H1 (cell line): ENCODE measurements around the gene SLC2A13. TPM values are rescaled to one million over a fixed set of nuclear protein-coding genes. Genes with fewer than 3 reads are reported as not detected.

Experiments
- CTCF ChIA-PET: fragments of 300-600 bp; sonication (Branson Sonifier 250); formaldehyde crosslinking; loops from one replicate; lab custom pipeline; 2021; ENCODE audit not compliant: partially characterized antibody; lab: Charles Lee
- POLR2A ChIA-PET: fragments of 300-600 bp; sonication (Branson Sonifier 250); formaldehyde crosslinking; loops from one replicate; lab custom pipeline; 2021; ENCODE audit warnings: inconsistent platforms; ENCODE audit not compliant: partially characterized antibody; lab: Charles Lee
- DNase-seq, 2 experiments: peaks; one replicate each; pipeline versions ENCODE4 v3.0.0 to v3.0.0-alpha.2; 2010 to 2022; ENCODE audit warnings: low spot score in 2 of 2, low read depth in 1 of 2, mixed read lengths in 1 of 2
- FAIRE-seq: peaks from 2 replicates; lab custom pipeline; 2011; peaks lifted over from hg19 to GRCh38; lab: Jason Lieb, UNC
- H2AFZ ChIP-seq: 2 replicates; pipeline ENCODE4 v1.8.1; 2012; ENCODE audit warnings: low read length, inconsistent platforms
- H2AK5ac ChIP-seq: 2 replicates; pipeline ENCODE4 v1.6.1; 2013; ENCODE audit warnings: low read depth, low read length
- H2BK120ac ChIP-seq: replicated peaks from 2 replicates; pipeline ENCODE3; 2013; ENCODE audit warnings: low read depth, low read length, inconsistent platforms
- H2BK12ac ChIP-seq: 2 replicates; pipeline ENCODE4 v1.6.1; 2013; ENCODE audit warnings: low read depth, low read length
- H2BK15ac ChIP-seq: 2 replicates; pipeline ENCODE4 v1.6.1; 2013; ENCODE audit warnings: low read length
- H2BK20ac ChIP-seq: 2 replicates; pipeline ENCODE4 v1.6.1; 2013; ENCODE audit warnings: low read length
- H2BK5ac ChIP-seq: 2 replicates; pipeline ENCODE4 v1.6.1; 2013; ENCODE audit warnings: low read depth, low read length
- H3K14ac ChIP-seq: 2 replicates; pipeline ENCODE4 v1.6.1; 2013; ENCODE audit warnings: inconsistent platforms; ENCODE audit not compliant: insufficient read length
- H3K18ac ChIP-seq: 2 replicates; pipeline ENCODE4 v1.6.1; 2013; ENCODE audit warnings: low read length; ENCODE audit errors: extremely low read depth
- H3K23ac ChIP-seq: 2 replicates; pipeline ENCODE4 v1.6.1; 2013; ENCODE audit warnings: inconsistent platforms; ENCODE audit not compliant: insufficient read length
- H3K23me2 ChIP-seq: 2 replicates; pipeline ENCODE4 v1.6.1; 2013; ENCODE audit warnings: low read depth, low read length
- H3K27ac ChIP-seq: 2 replicates; pipeline ENCODE4 v1.6.1; 2011; ENCODE audit warnings: low read depth, low read length, inconsistent platforms
- H3K27me3 ChIP-seq, 4 experiments: replicated peaks in 1 of 4; 1 replicate in 1 of 4; 2 replicates in 3 of 4; pipeline versions ENCODE4 v1.6.1 to v1.8.1; 2011 to 2013; ENCODE audit warnings: low read length in 3 of 4, mild to moderate bottlenecking in 3 of 4, inconsistent platforms in 2 of 4, mixed read lengths in 2 of 4, moderate library complexity in 1 of 4; ENCODE audit not compliant: control insufficient read depth in 3 of 4, insufficient read depth in 3 of 4; ENCODE audit errors: extremely low read depth in 1 of 4
- H3K36me3 ChIP-seq, 4 experiments: 2 replicates each; pipeline versions ENCODE4 v1.6.1 to v1.8.1; 2011 to 2013; ENCODE audit warnings: mild to moderate bottlenecking in 4 of 4, low read length in 3 of 4, moderate library complexity in 2 of 4, control low read depth in 1 of 4, inconsistent platforms in 1 of 4; ENCODE audit not compliant: insufficient read depth in 4 of 4, control insufficient read depth in 2 of 4
- H3K4ac ChIP-seq: replicated peaks from 2 replicates; pipeline ENCODE3; 2013; ENCODE audit warnings: low read length, low read depth, mixed read lengths, inconsistent platforms; ENCODE audit not compliant: insufficient read length
- H3K4me1 ChIP-seq, 4 experiments: replicated peaks in 1 of 4; 1 replicate in 1 of 4; 2 replicates in 3 of 4; pipeline versions ENCODE4 v1.6.1 to v1.8.1; 2011 to 2013; ENCODE audit warnings: low read length in 3 of 4, inconsistent platforms in 2 of 4, mixed read lengths in 1 of 4; ENCODE audit not compliant: insufficient read depth in 4 of 4, control insufficient read depth in 3 of 4
- H3K4me2 ChIP-seq, 2 experiments: 2 replicates each; pipeline versions ENCODE4 v1.6.1 to v1.8.1; 2011 to 2013; ENCODE audit warnings: low read depth in 2 of 2, low read length in 2 of 2, control low read depth in 1 of 2, inconsistent platforms in 1 of 2, mild to moderate bottlenecking in 1 of 2; ENCODE audit not compliant: insufficient read depth in 1 of 2
- H3K4me3 ChIP-seq, 4 experiments: fragments of 200-600, 300-600 bp in 1 of 4; sonication (generic), shearing (Covaris generic), sonication (Bioruptor Twin) in 1 of 4; 2 replicates each; pipeline versions ENCODE4 v1.5.1 to v1.8.1; 2011 to 2016; ENCODE audit warnings: low read length in 4 of 4, low read depth in 3 of 4, control low read depth in 2 of 4, inconsistent platforms in 2 of 4, mild to moderate bottlenecking in 2 of 4, mixed read lengths in 1 of 4, moderate library complexity in 1 of 4; ENCODE audit not compliant: insufficient read depth in 2 of 4; ENCODE audit errors: extremely low read depth in 1 of 4
- H3K56ac ChIP-seq: replicated peaks from 2 replicates; pipeline ENCODE3; 2013; ENCODE audit warnings: low read depth, mild to moderate bottlenecking, mixed read lengths, low read length, inconsistent platforms; ENCODE audit not compliant: insufficient read length
- H3K79me1 ChIP-seq: 2 replicates; pipeline ENCODE4 v1.6.1; 2013; ENCODE audit warnings: low read depth, low read length, control low read depth
- H3K79me2 ChIP-seq, 2 experiments: 2 replicates each; pipeline versions ENCODE4 v1.6.1 to v1.8.1; 2012 to 2013; ENCODE audit warnings: low read length in 2 of 2, mild to moderate bottlenecking in 2 of 2, inconsistent platforms in 1 of 2; ENCODE audit not compliant: insufficient read depth in 2 of 2, control insufficient read depth in 1 of 2
- H3K9ac ChIP-seq, 4 experiments: replicated peaks in 1 of 4; 1 replicate in 1 of 4; 2 replicates in 3 of 4; pipeline versions ENCODE4 v1.6.1 to v1.8.1; 2011 to 2013; ENCODE audit warnings: low read depth in 3 of 4, low read length in 3 of 4, control low read depth in 2 of 4, mild to moderate bottlenecking in 2 of 4, moderate library complexity in 2 of 4, inconsistent platforms in 1 of 4; ENCODE audit errors: extremely low read depth in 1 of 4
- H3K9me3 ChIP-seq, 2 experiments: 2 replicates each; pipeline versions ENCODE4 v1.6.1 to v1.8.1; 2012 to 2013; ENCODE audit warnings: mild to moderate bottlenecking in 2 of 2, moderate library complexity in 2 of 2, control low read depth in 1 of 2, inconsistent platforms in 1 of 2, low read depth in 1 of 2, low read length in 1 of 2, mixed read lengths in 1 of 2; ENCODE audit not compliant: insufficient read depth in 2 of 2
- H4K20me1 ChIP-seq, 2 experiments: replicated peaks in 1 of 2; 2 replicates each; pipeline versions ENCODE3 to v1.8.1; 2011 to 2013; ENCODE audit warnings: inconsistent platforms in 2 of 2, low read length in 2 of 2, mild to moderate bottlenecking in 1 of 2; ENCODE audit not compliant: insufficient read depth in 2 of 2, control insufficient read depth in 1 of 2
- H4K5ac ChIP-seq: 2 replicates; pipeline ENCODE4 v1.6.1; 2013; ENCODE audit warnings: low read length, low read depth, mixed read lengths, inconsistent platforms; ENCODE audit not compliant: insufficient read length
- H4K8ac ChIP-seq: 2 replicates; pipeline ENCODE4 v1.8.0; 2013; ENCODE audit warnings: mild to moderate bottlenecking, moderate library complexity, low read length, inconsistent platforms; ENCODE audit not compliant: insufficient read depth; ENCODE audit errors: extremely low read depth
- H4K91ac ChIP-seq: replicated peaks from 2 replicates; pipeline ENCODE3; 2013; ENCODE audit warnings: low read length, mixed read lengths, inconsistent platforms; ENCODE audit not compliant: insufficient read length
- CEBPB ChIP-seq: IDR thresholded peaks from 2 replicates; pipeline ENCODE4 v1.6.1; 2012; ENCODE audit warnings: low read depth, low read length
- FOSL1 ChIP-seq: IDR thresholded peaks from 2 replicates; pipeline ENCODE4 v1.6.1; 2011; ENCODE audit warnings: mild to moderate bottlenecking, low read depth, low read length, moderate library complexity; ENCODE audit not compliant: insufficient read depth
- HDAC2 ChIP-seq, 2 experiments: fragments of 300-600 bp in 1 of 2; sonication (generic) in 1 of 2; IDR thresholded peaks; 2 replicates each; pipeline ENCODE4 v1.6.1; 2011 to 2012; ENCODE audit warnings: low read depth in 2 of 2, low read length in 2 of 2, mild to moderate bottlenecking in 2 of 2, moderate library complexity in 2 of 2, borderline replicate concordance in 1 of 2, inconsistent platforms in 1 of 2
- JUND ChIP-seq: IDR thresholded peaks from 2 replicates; pipeline ENCODE4 v1.6.1; 2011; ENCODE audit warnings: mild to moderate bottlenecking, improper control_type of control experiment, low read length
- KDM5A ChIP-seq: fragments of 200-600 bp; IDR thresholded peaks from 2 replicates; pipeline ENCODE4 v1.7.1; 2012; ENCODE audit warnings: mild to moderate bottlenecking, low read length, inconsistent platforms, mixed read lengths
- PHF8 ChIP-seq: fragments of 200-600 bp; sonication (generic); conservative IDR thresholded peaks from 2 replicates; pipeline ENCODE4 v1.7.1; 2012; ENCODE audit warnings: low read depth, mild to moderate bottlenecking, inconsistent platforms, low read length, moderate library complexity
- POLR2A ChIP-seq, 2 experiments: IDR thresholded peaks; 1 replicate in 1 of 2; 2 replicates in 1 of 2; pipeline ENCODE4 v1.6.1; 2011; ENCODE audit warnings: low read depth in 2 of 2, low read length in 2 of 2, mild to moderate bottlenecking in 2 of 2; ENCODE audit errors: control extremely low read depth in 1 of 2
- RAD21 ChIP-seq, 2 experiments: IDR thresholded peaks in 1 of 2; conservative IDR thresholded peaks in 1 of 2; 2 replicates each; pipeline ENCODE4 v1.6.1; 2011; ENCODE audit warnings: low read depth in 2 of 2, low read length in 2 of 2, improper control_type of control experiment in 1 of 2, inconsistent platforms in 1 of 2, mild to moderate bottlenecking in 1 of 2, moderate library complexity in 1 of 2
- SP1 ChIP-seq: IDR thresholded peaks from 2 replicates; pipeline ENCODE4 v1.6.1; 2011; ENCODE audit warnings: low read depth, low read length
- SP2 ChIP-seq: IDR thresholded peaks from 2 replicates; pipeline ENCODE4 v1.6.1; 2012; ENCODE audit warnings: mild to moderate bottlenecking, low read length, inconsistent platforms
- TCF12 ChIP-seq: IDR thresholded peaks from 2 replicates; pipeline ENCODE4 v1.6.1; 2011; ENCODE audit warnings: low read depth, mild to moderate bottlenecking, low read length
- WGBS, 2 experiments: shearing (Covaris generic) in 1 of 2; methylation state at CpG; one replicate each; pipeline versions ENCODE4 v1.1.6 to v1.1.7; 2013 to 2015; ENCODE audit warnings: low lambda C conversion rate in 2 of 2, mixed read lengths in 2 of 2, inconsistent platforms in 1 of 2, low coverage in 1 of 2, missing lambda C conversion rate in 1 of 2; ENCODE audit not compliant: insufficient replicate concordance in 2 of 2, insufficient coverage in 1 of 2, insufficient read length in 1 of 2; ENCODE audit errors: extremely low coverage in 1 of 2, missing lambda C conversion rate in 1 of 2; 5-methylcytosine and 5-hydroxymethylcytosine counted together
- polyA plus RNA-seq, 7 experiments: library from polyadenylated mRNA; depleted of rRNA in 3 of 7; stranded (reverse) in 5 of 7; unstranded in 2 of 7; fragments of >200 nt in 5 of 7; fragments of 200-250 nt in 2 of 7; gene quantifications; 1 replicate in 5 of 7; 2 replicates in 1 of 7; 4 replicates in 1 of 7; pipeline versions ENCODE4 v1.2.1 to v1.2.3, GENCODE V29; 2011 to 2013; ENCODE audit warnings: missing spikeins in 2 of 7, mixed read lengths in 2 of 7
- total RNA-seq: library from RNA; stranded (reverse); fragmentation: NEBNext Ultra II Directional; extraction: Animal tissue kit (Norgen Biotek cat#: 25700); gene quantifications from 2 replicates; pipeline ENCODE4 v1.2.1, GENCODE V29; 2021

SLC2A13 gene
- total and polyA plus RNA-seq, 2 of the 8 experiments (the other 6 are each of a cell fraction or from before 2014, with no cell fraction given), result 2.8 to 9.6 TPM

- H3K18ac ChIP-seq, result no peak overlapping the region
- H3K56ac ChIP-seq, result no peak overlapping the region
- H2AK5ac ChIP-seq, result no peak overlapping the region
- no peak overlapping the region for H3K27ac ChIP-seq
- H3K4me2 ChIP-seq, result no peak overlapping the region
- no peaks in the 10 kb centered on the region for H4K20me1 ChIP-seq
- H4K91ac ChIP-seq, result no peak overlapping the region
- H3K79me2 ChIP-seq, result no peaks in the 10 kb centered on the region
- H3K36me3 ChIP-seq, result no peaks in the 10 kb centered on the region
- DNase-seq (no peak), FAIRE-seq (no peak)
- no peak overlapping the region for H3K14ac ChIP-seq
- WGBS, 2 experiments, result 88% methylated on average over 2 of the region's 2 CpGs; no CpG with 5 or more reads in 1 of the 2 experiments
- H3K4me3 ChIP-seq, result no peak overlapping the region
- H3K23me2 ChIP-seq, result no peaks in the 10 kb centered on the region
- TF ChIP-seq CEBPB (no peak), JUND (no peak), FOSL1 (no peak), KDM5A (no peak), SP2 (no peak), SP1 (no peak), RAD21 (IDR thresholded peaks at IDR 0.05 in 1 of 2, conservative IDR thresholded peaks at IDR 0.05 in 1 of 2; ENCODE audit: low read depth in 2 of 2, low read length in 2 of 2) (no peak), PHF8 (no peak), TCF12 (no peak), POLR2A (IDR thresholded peaks at IDR 0.05; ENCODE audit: control extremely low read depth in 1 of 2, low read depth in 2 of 2, low read length in 2 of 2) (no peak), HDAC2 (IDR thresholded peaks at IDR 0.05; ENCODE audit: borderline replicate concordance in 1 of 2, low read depth in 2 of 2, low read length in 2 of 2) (no peak)
- no peak overlapping the region for H2BK120ac ChIP-seq
- H2BK5ac ChIP-seq, result no peak overlapping the region
- H3K9me3 ChIP-seq, result no peaks in the 10 kb centered on the region
- no peak overlapping the region for H2BK20ac ChIP-seq
- H3K9ac ChIP-seq, result no peak overlapping the region
- no peak overlapping the region for H3K23ac ChIP-seq
- H4K8ac ChIP-seq, result no peak overlapping the region
- no peaks in the 10 kb centered on the region for H3K4me1 ChIP-seq
- no peak overlapping the region for H2AFZ ChIP-seq
- H3K27me3 ChIP-seq, result no peaks in the 10 kb centered on the region
- H3K79me1 ChIP-seq, result no peaks in the 10 kb centered on the region
- no peak overlapping the region for H4K5ac ChIP-seq
- no peak overlapping the region for H2BK12ac ChIP-seq
- ChIA-PET CTCF (no interaction called here), POLR2A (no interaction called here)
- H3K4ac ChIP-seq, result no peak overlapping the region
- H2BK15ac ChIP-seq, result no peak overlapping the region
These were observed 170.0 kb downstream of the SLC2A13 start for GRCh38 chr12:39935839-39936238.
